K562 (cell line): ENCODE measurements around the gene PARD3B. TPM values are rescaled to one million over a fixed set of nuclear protein-coding genes. Genes with fewer than 3 reads are reported as not detected.

ENCODE experiments used
- ATAC-seq: fragments of 200-7000 bp; cut with Tn5 transposase; 3 replicates; pipeline ENCODE4 v1.9.1; 2020; ENCODE audit warnings: moderate library complexity
- BruUV-seq: library from RNA; stranded (reverse); fragments of 400-500 nt; replicated peaks from 2 replicates; lab custom pipeline; 2021; lab: Mats Ljungman, UMichigan
- CTCF ChIA-PET: fragments of 300-600 bp; formaldehyde crosslinking; extraction: SDS; loops from one replicate; lab custom pipeline; 2021; ENCODE audit warnings: low intra/inter-chr PET ratio; lab: Yijun Ruan, JAX
- POLR2A ChIA-PET: fragments of 300-600, 350-650 bp; sonication (Branson Sonifier 250); formaldehyde crosslinking; extraction: SDS; loops from one replicate; lab custom pipeline; 2021; ENCODE audit warnings: antibody characterized with exemption, inconsistent platforms; lab: Yijun Ruan, JAX
- DNase-seq, 4 experiments: peaks; one replicate each; pipeline versions ENCODE4 v3.0.0 to v3.0.0-alpha.2; 2011 to 2018; ENCODE audit warnings: low spot score in 3 of 4, mixed read lengths in 3 of 4; ENCODE audit errors: extremely low read depth in 1 of 4
- FAIRE-seq: peaks from 2 replicates; lab custom pipeline; 2011; peaks lifted over from hg19 to GRCh38; lab: Jason Lieb, UNC
- H2AFZ ChIP-seq: 2 replicates; pipeline ENCODE4 v1.6.0; 2011; ENCODE audit warnings: low read depth, low read length, control low read depth, inconsistent platforms
- H3K27ac ChIP-seq: fragments of 200-600 bp; 3 replicates; pipeline ENCODE4 v1.8.0; 2011; ENCODE audit warnings: low read depth, mild to moderate bottlenecking, control low read depth, inconsistent platforms, low read length, moderate library complexity, mixed read lengths; ENCODE audit errors: extremely low read depth
- H3K27me3 ChIP-seq, 2 experiments: fragments of 300-600 bp in 1 of 2; 2 replicates in 1 of 2; 3 replicates in 1 of 2; pipeline versions ENCODE4 v1.6.0 to v1.8.0; 2011; ENCODE audit warnings: inconsistent platforms in 2 of 2, low read length in 2 of 2, mild to moderate bottlenecking in 1 of 2, mixed read lengths in 1 of 2, moderate library complexity in 1 of 2; ENCODE audit not compliant: control insufficient read depth in 2 of 2, insufficient read depth in 2 of 2
- H3K36me3 ChIP-seq: fragments of 300-600 bp; 3 replicates; pipeline ENCODE4 v1.8.0; 2011; ENCODE audit warnings: mild to moderate bottlenecking, low read length, inconsistent platforms; ENCODE audit not compliant: control insufficient read depth, insufficient read depth
- H3K4me1 ChIP-seq, 2 experiments: fragments of 200-600 bp in 1 of 2; replicated peaks in 1 of 2; 2 replicates in 1 of 2; 3 replicates in 1 of 2; pipeline versions ENCODE4 v1.5.1 to v1.8.0; 2011; ENCODE audit warnings: inconsistent platforms in 2 of 2, low read length in 2 of 2, mild to moderate bottlenecking in 1 of 2, mixed read lengths in 1 of 2, moderate library complexity in 1 of 2; ENCODE audit not compliant: control insufficient read depth in 2 of 2, insufficient read depth in 2 of 2
- H3K4me2 ChIP-seq: 2 replicates; pipeline ENCODE4 v1.6.1; 2011; ENCODE audit warnings: low read length, control low read depth, inconsistent platforms, mixed read lengths; ENCODE audit not compliant: insufficient read depth
- H3K4me3 ChIP-seq: fragments of 200-600 bp; sonication (generic), shearing (Covaris generic); 2 replicates; pipeline ENCODE4 v1.5.1; 2016; ENCODE audit warnings: control low read depth, inconsistent platforms
- H3K79me2 ChIP-seq: fragments of 200-600 bp; 3 replicates; pipeline ENCODE4 v1.8.0; 2011; ENCODE audit warnings: low read length, inconsistent platforms; ENCODE audit not compliant: control insufficient read depth, insufficient read depth
- H3K9ac ChIP-seq, 2 experiments: 2 replicates each; pipeline versions ENCODE4 v1.6.0 to v1.6.1; 2011; ENCODE audit warnings: low read depth in 2 of 2, low read length in 2 of 2, control low read depth in 1 of 2, inconsistent platforms in 1 of 2, mild to moderate bottlenecking in 1 of 2, mixed read lengths in 1 of 2; ENCODE audit not compliant: insufficient read depth in 1 of 2
- H3K9me1 ChIP-seq: one replicate; pipeline ENCODE4 v1.6.0; 2011; ENCODE audit warnings: inconsistent platforms, mild to moderate bottlenecking, low read length, moderate library complexity; ENCODE audit not compliant: control insufficient read depth, insufficient read depth
- H3K9me3 ChIP-seq: replicated peaks from 2 replicates; pipeline ENCODE4 v1.5.1; 2011; ENCODE audit warnings: low read depth, low read length, inconsistent platforms; ENCODE audit not compliant: control insufficient read depth, insufficient read depth
- H4K20me1 ChIP-seq: replicated peaks from 2 replicates; pipeline ENCODE4 v1.6.1; 2011; ENCODE audit warnings: low read length, inconsistent platforms, mixed read lengths; ENCODE audit not compliant: control insufficient read depth, insufficient read depth
- BCL6 ChIP-seq: fragments of 250-450 bp; sonication (Bioruptor Pico); IDR thresholded peaks from 2 replicates; pipeline ENCODE4 v1.4.0; 2020
- CREBBP ChIP-seq: IDR thresholded peaks from one replicate; pipeline ENCODE4 v1.6.1; 2012; ENCODE audit warnings: low read depth, mild to moderate bottlenecking, control low read depth, inconsistent platforms, low read length
- HNRNPL ChIP-seq: fragments of 200-400 bp; formaldehyde crosslinking; IDR thresholded peaks from 2 replicates; pipeline ENCODE4 v1.6.1; 2017; ENCODE audit warnings: low read depth, mild to moderate bottlenecking, low read length
- HNRNPLL ChIP-seq: fragments of 200-400 bp; formaldehyde crosslinking; IDR thresholded peaks from 2 replicates; pipeline ENCODE4 v1.6.1; 2017; ENCODE audit warnings: low read length, low read depth, mild to moderate bottlenecking; ENCODE audit not compliant: poor library complexity, severe bottlenecking
- MIER1 ChIP-seq: fragments of 450-650 bp; IDR thresholded peaks from 2 replicates; pipeline ENCODE4 v1.6.1; 2016; ENCODE audit warnings: antibody characterized with exemption, mild to moderate bottlenecking, low read depth
- MTF1 ChIP-seq: fragments of 250-450 bp; sonication (Bioruptor Pico); IDR thresholded peaks from 2 replicates; pipeline ENCODE4 v1.9.0; 2021; ENCODE audit warnings: moderate library complexity, mild to moderate bottlenecking, inconsistent platforms, borderline replicate concordance
- SIN3A ChIP-seq, 2 experiments: fragments of 150-350 bp in 1 of 2; IDR thresholded peaks; 2 replicates each; pipeline ENCODE4 v1.6.1; 2011 to 2016; ENCODE audit warnings: borderline replicate concordance in 2 of 2, low read depth in 2 of 2, low read length in 2 of 2, mild to moderate bottlenecking in 2 of 2, moderate library complexity in 2 of 2; ENCODE audit not compliant: control insufficient read depth in 1 of 2
- THRAP3 ChIP-seq: fragments of 450-650 bp; IDR thresholded peaks from 2 replicates; pipeline ENCODE4 v1.6.1; 2016; ENCODE audit warnings: mild to moderate bottlenecking, inconsistent platforms, borderline replicate concordance
- ZBED1 ChIP-seq: IDR thresholded peaks from 2 replicates; pipeline ENCODE4 v1.6.1; 2014
- WGBS: fragments of 100-300 bp; shearing (Covaris generic); methylation state at CpG from one replicate; pipeline ENCODE4 v1.1.6; 2016; ENCODE audit warnings: low coverage, mixed read lengths; ENCODE audit not compliant: insufficient coverage; ENCODE audit errors: missing lambda C conversion rate; 5-methylcytosine and 5-hydroxymethylcytosine counted together
- in situ Hi-C: fragments of 300-500 bp; cut with MboI; formaldehyde crosslinking; loops from 4 replicates; pipeline ENCODE4 v1.15.0; 2018; ENCODE audit warnings: inconsistent platforms, mixed read lengths
- intact Hi-C: fragments of 100-400 bp; cut with micrococcal nuclease; formaldehyde crosslinking; loops from 2 replicates; pipeline ENCODE4 v1.14.2; 2022
- polyA plus RNA-seq, 8 experiments: library from polyadenylated mRNA; depleted of rRNA in 4 of 8; stranded (reverse) in 5 of 8; unstranded in 3 of 8; fragments of >200 nt; fragmentation: Nextera tagmentation in 2 of 8; fragmentation: Illumina TruSeq in 1 of 8; extraction: Ambion mirVana in 2 of 8; extraction: Trizol in 1 of 8; gene quantifications; 2 replicates each; pipeline versions ENCODE4 v1.2.1 to v1.2.3, GENCODE V29; 2011 to 2014; ENCODE audit warnings: inconsistent platforms in 1 of 8, missing spikeins in 1 of 8
- total RNA-seq, 7 experiments: library from RNA; depleted of rRNA in 6 of 7; stranded (reverse); fragments of >200 nt in 6 of 7; fragmentation: Illumina TruSeq in 2 of 7; extraction: Trizol in 2 of 7; gene quantifications; 2 replicates each; pipeline versions ENCODE4 v1.2.1 to v1.2.3, GENCODE V29; 2011 to 2021; ENCODE audit warnings: low replicate concordance in 1 of 7
- TF ChIP-seq, protein P1 (sequence below): fragments of 250-450 bp; sonication (Bioruptor Pico); IDR thresholded peaks from 2 replicates; pipeline ENCODE4 v1.4.0; 2020; ENCODE audit warnings: mild to moderate bottlenecking, moderate library complexity

The PARD3B gene
- total and polyA plus RNA-seq, 9 of the 15 experiments (the other 6 are each of a cell fraction or from before 2014, with no cell fraction given) = 0.15 to 3.0 (median 1.1) TPM

- TF ChIP-seq, protein P1, sequence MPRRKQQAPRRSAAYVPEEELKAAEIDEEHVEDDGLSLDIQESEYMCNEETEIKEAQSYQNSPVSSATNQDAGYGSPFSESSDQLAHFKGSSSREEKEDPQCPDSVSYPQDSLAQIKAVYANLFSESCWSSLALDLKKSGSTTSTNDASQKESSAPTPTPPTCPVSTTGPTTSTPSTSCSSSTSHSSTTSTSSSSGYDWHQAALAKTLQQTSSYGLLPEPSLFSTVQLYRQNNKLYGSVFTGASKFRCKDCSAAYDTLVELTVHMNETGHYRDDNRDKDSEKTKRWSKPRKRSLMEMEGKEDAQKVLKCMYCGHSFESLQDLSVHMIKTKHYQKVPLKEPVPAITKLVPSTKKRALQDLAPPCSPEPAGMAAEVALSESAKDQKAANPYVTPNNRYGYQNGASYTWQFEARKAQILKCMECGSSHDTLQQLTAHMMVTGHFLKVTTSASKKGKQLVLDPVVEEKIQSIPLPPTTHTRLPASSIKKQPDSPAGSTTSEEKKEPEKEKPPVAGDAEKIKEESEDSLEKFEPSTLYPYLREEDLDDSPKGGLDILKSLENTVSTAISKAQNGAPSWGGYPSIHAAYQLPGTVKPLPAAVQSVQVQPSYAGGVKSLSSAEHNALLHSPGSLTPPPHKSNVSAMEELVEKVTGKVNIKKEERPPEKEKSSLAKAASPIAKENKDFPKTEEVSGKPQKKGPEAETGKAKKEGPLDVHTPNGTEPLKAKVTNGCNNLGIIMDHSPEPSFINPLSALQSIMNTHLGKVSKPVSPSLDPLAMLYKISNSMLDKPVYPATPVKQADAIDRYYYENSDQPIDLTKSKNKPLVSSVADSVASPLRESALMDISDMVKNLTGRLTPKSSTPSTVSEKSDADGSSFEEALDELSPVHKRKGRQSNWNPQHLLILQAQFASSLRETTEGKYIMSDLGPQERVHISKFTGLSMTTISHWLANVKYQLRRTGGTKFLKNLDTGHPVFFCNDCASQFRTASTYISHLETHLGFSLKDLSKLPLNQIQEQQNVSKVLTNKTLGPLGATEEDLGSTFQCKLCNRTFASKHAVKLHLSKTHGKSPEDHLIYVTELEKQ = no peak
- TF ChIP-seq ZBED1 (no peak), HNRNPL (no peak), BCL6 (CRISPR knock-in tag) (no peak), THRAP3 (no peak)
- TF ChIP-seq, all 486 proteins: peak for 0
Measured at GRCh38 chr2:205288686-205289085, 743.4 kb downstream of the PARD3B start (continued).

DNA sequence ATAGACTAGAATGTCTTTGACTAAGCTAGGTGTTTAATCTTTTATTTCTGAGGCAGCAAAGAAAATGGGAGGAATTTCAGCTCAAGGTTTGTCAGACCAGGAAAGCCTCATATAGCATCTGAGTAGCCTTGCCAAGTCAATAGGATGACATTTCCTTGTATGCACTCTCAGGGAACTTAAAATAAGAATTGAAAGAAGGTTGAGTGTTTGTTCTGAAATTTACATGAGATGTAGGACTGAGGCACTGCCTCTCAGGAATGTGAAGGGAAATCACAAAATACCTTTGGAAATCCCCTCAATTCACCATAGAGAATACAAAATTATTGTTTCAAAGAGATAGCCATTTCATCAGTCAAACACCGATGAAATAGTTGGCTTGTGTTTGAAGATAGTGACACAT is 745.0 kb downstream of the PARD3B start:
- in situ Hi-C loops (no loop called here), intact Hi-C loops (no loop called here)
- TF ChIP-seq HNRNPLL (no peak), SIN3A (IDR thresholded peaks at IDR 0.05; ENCODE audit: borderline replicate concordance in 2 of 2, control insufficient read depth in 1 of 2, low read depth in 2 of 2, low read length in 2 of 2) (no peak), CREBBP (no peak), MTF1 (CRISPR knock-in tag) (no peak), MIER1 (no peak)
- Histone ChIP-seq H3K27me3 (no peaks in the 10 kb centered on the region), H3K36me3 (no peaks in the 10 kb centered on the region), H3K4me1 (no peaks in the 10 kb centered on the region), H3K9me3 (no peaks in the 10 kb centered on the region), H3K4me3 (no peak overlapping the region), H3K27ac (no peak overlapping the region), H4K20me1 (no peaks in the 10 kb centered on the region), H3K4me2 (no peak overlapping the region), H3K9ac (no peak overlapping the region), H2AFZ (no peak overlapping the region), H3K9me1 (no peaks in the 10 kb centered on the region), H3K79me2 (no peaks in the 10 kb centered on the region)
- ChIA-PET CTCF (no interaction called here), POLR2A (interaction anchor here (0.6 kb wide), 1 partner anchor 132 kb away, joined by 3 read pairs; no protein-coding TSS in a partner anchor)
- ATAC-seq (no peak), DNase-seq (no peak), FAIRE-seq (no peak)
- WGBS = 8% methylated on average over 1 of the region's 1 CpG
- BruUV-seq = no TSS peak
